ENCODE measurements around the gene RGS9. TPM values are rescaled to one million over a fixed set of nuclear protein-coding genes. Genes with fewer than 3 reads are reported as not detected.
"Not testable (repeated sequence)": the region's sequence is repeated elsewhere in the genome, so short reads cannot be mapped to it uniquely, and the experiment has no call there.

Gene RGS9
- total and polyA plus RNA-seq, 2 experiments from 2014 or later: 3.1 to 3.3 TPM

DNA sequence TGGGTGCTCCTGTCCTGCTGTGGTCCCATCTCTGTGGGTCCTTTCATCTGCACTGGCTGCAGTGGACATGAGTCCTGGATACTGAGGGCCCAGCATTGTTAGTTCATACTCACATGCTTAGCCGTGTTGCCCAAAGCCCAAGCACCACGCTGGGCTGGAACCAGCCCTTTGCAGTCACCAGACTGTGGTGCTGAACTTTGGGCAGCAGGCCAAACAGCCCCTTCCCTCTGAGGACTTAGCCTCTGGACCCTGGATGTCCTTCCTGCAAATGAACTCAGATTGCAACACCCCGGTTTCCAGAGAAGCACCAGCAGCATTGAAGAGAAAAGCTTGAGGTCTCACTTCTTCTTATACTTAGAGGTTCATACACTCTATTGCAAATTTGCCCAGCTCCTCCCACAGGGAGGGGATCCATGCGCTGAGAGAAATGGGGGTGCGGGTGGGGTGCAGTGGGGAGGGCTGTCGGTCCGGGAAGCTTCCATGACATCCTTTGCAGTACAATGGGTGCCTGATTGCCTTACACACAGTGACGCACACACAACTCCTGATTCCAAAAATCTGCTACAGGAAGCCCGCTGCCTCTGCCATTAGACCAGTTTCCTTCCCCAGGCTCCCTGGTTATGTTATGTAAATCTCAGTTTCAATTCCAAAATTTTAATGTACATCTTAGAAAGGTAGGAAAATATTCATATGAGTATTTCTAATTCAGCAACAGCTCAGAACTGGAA, 65.8 kb downstream of the RGS9 start:
- Histone ChIP-seq H3K4me2 (no peak overlapping the region), H2AFZ (no peak overlapping the region), H3K36me3 (replicated peaks; ENCODE audit: insufficient read depth, low read depth) (no peaks in the 10 kb centered on the region), H3K79me2 (no peaks in the 10 kb centered on the region), H3K9me3 (ENCODE audit: low read depth) (no peaks in the 10 kb centered on the region), H3K27ac (no peak overlapping the region), H3K27me3 (no peaks in the 10 kb centered on the region), H4K20me1 (ENCODE audit: insufficient read depth, poor library complexity, severe bottlenecking) (no peaks in the 10 kb centered on the region), H3K4me1 (ENCODE audit: insufficient read depth) (no peaks in the 10 kb centered on the region), H3K4me3 (no peak overlapping the region), H3K9me2 (replicated peaks; ENCODE audit: insufficient read depth) (no peaks in the 10 kb centered on the region)
- DNase-seq (ENCODE audit: low spot score): peak; percentile 56
- 90% methylated on average over 9 of the region's 9 CpGs for WGBS (ENCODE audit: low lambda C conversion rate, missing lambda C conversion rate)
- TF ChIP-seq, protein P1, sequence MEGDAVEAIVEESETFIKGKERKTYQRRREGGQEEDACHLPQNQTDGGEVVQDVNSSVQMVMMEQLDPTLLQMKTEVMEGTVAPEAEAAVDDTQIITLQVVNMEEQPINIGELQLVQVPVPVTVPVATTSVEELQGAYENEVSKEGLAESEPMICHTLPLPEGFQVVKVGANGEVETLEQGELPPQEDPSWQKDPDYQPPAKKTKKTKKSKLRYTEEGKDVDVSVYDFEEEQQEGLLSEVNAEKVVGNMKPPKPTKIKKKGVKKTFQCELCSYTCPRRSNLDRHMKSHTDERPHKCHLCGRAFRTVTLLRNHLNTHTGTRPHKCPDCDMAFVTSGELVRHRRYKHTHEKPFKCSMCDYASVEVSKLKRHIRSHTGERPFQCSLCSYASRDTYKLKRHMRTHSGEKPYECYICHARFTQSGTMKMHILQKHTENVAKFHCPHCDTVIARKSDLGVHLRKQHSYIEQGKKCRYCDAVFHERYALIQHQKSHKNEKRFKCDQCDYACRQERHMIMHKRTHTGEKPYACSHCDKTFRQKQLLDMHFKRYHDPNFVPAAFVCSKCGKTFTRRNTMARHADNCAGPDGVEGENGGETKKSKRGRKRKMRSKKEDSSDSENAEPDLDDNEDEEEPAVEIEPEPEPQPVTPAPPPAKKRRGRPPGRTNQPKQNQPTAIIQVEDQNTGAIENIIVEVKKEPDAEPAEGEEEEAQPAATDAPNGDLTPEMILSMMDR (IDR thresholded peaks at IDR 0.05; ENCODE audit: poor library complexity): no peak
- no peak for TF ChIP-seq EZH2phosphoT487 (IDR thresholded peaks at IDR 0.05; ENCODE audit: low read depth, severe bottlenecking, unreplicated experiment)
- no peak for TF ChIP-seq EZH2 (IDR thresholded peaks at IDR 0.05; ENCODE audit: borderline replicate concordance)

DNA sequence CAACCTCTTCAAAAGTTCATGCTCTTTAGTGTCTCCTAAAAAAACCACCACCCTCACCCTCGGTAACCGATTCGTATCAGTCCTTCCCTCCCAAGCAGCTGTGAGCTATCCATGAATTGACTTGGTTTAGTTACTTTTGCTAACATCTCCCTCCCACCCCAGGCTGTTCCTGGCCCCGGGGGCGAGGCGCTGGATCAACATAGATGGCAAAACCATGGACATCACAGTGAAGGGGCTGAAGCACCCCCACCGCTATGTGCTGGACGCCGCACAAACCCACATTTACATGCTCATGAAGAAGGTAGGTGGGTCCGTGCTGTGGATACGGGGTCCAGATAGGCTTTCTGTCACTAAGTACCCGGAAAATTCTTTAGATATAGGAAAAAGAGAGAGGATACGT, 66.8 kb downstream of the RGS9 start:
- WGBS (ENCODE audit: low lambda C conversion rate, missing lambda C conversion rate): 93% methylated on average over 13 of the region's 13 CpGs
- H3K9me2 ChIP-seq (replicated peaks; ENCODE audit: insufficient read depth): no peaks in the 10 kb centered on the region

DNA sequence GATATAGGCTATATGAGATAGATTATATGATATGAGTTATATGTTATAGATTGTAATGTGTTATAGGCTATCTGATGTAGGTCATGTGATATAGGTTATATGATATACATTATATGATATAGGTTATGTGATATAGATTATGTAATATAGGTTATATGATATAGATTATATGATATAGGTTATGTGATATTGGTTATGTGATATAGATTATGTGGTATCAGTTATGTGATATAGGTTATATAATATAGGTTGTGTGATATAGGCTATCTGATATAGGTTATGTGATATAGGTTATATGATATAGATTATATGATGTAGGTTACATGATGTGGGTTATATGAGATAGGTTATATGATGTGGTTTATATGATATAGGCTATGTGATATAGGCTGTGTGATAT, 68.5 kb downstream of the RGS9 start:
- Histone ChIP-seq H3K4me2 (no peak overlapping the region), H3K27me3 (no peaks in the 10 kb centered on the region), H3K36me3 (replicated peaks; ENCODE audit: insufficient read depth, low read depth) (no peaks in the 10 kb centered on the region), H3K9me3 (ENCODE audit: low read depth) (no peaks in the 10 kb centered on the region), H3K9me2 (replicated peaks; ENCODE audit: insufficient read depth) (no peaks in the 10 kb centered on the region), H4K20me1 (ENCODE audit: insufficient read depth, poor library complexity, severe bottlenecking) (no peaks in the 10 kb centered on the region), H3K4me3 (no peak overlapping the region), H3K4me1 (ENCODE audit: insufficient read depth) (no peaks in the 10 kb centered on the region), H3K27ac (no peak overlapping the region), H2AFZ (no peak overlapping the region), H3K79me2 (no peaks in the 10 kb centered on the region)
- DNase-seq (ENCODE audit: low spot score): no peak
- TF ChIP-seq, protein P1 (IDR thresholded peaks at IDR 0.05; ENCODE audit: poor library complexity): no peak

More for the DNA sequence above, 66.8 kb downstream of the RGS9 start:
- Histone ChIP-seq H3K79me2 (no peaks in the 10 kb centered on the region), H3K4me2 (no peak overlapping the region), H3K4me1 (ENCODE audit: insufficient read depth) (no peaks in the 10 kb centered on the region), H3K4me3 (no peak overlapping the region), H2AFZ (no peak overlapping the region), H4K20me1 (ENCODE audit: insufficient read depth, poor library complexity, severe bottlenecking) (no peaks in the 10 kb centered on the region), H3K27ac (no peak overlapping the region), H3K36me3 (replicated peaks; ENCODE audit: insufficient read depth, low read depth) (no peaks in the 10 kb centered on the region), H3K9me3 (ENCODE audit: low read depth) (no peaks in the 10 kb centered on the region), H3K27me3 (no peaks in the 10 kb centered on the region)
- TF ChIP-seq EZH2 (IDR thresholded peaks at IDR 0.05; ENCODE audit: borderline replicate concordance): no peak
- TF ChIP-seq EZH2phosphoT487 (IDR thresholded peaks at IDR 0.05; ENCODE audit: low read depth, severe bottlenecking, unreplicated experiment): no peak
- TF ChIP-seq, protein P1 (IDR thresholded peaks at IDR 0.05; ENCODE audit: poor library complexity): no peak
- no peak for DNase-seq (ENCODE audit: low spot score)

DNA sequence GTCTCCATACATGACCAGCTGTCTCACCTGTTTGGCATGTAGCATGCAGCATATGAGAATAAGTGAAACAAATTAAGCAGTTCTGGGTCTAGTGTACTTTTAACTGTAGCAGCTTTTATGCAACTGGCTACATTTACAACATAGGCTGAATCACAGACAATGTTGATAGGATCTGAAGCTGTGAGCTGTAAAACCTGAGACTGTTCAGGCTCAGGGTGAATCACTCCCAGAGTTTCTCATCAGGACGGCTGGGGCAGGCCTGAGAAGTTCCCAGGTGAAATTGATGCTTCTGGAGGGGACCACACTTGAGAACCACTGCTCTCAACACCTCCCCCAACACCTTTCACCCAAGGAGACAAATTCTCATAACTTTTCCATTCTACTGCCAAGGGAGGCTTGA, 70.3 kb downstream of the RGS9 start:
- not testable (repeated sequence) for H3K9me3 ChIP-seq (ENCODE audit: low read depth); H2AFZ ChIP-seq; H4K20me1 ChIP-seq (ENCODE audit: insufficient read depth, poor library complexity, severe bottlenecking); H3K36me3 ChIP-seq (replicated peaks; ENCODE audit: insufficient read depth, low read depth); H3K27me3 ChIP-seq; H3K27ac ChIP-seq; H3K4me1 ChIP-seq (ENCODE audit: insufficient read depth); H3K4me3 ChIP-seq; H3K9me2 ChIP-seq (replicated peaks; ENCODE audit: insufficient read depth); H3K79me2 ChIP-seq; H3K4me2 ChIP-seq
- WGBS (ENCODE audit: low lambda C conversion rate, missing lambda C conversion rate): 13% methylated on average over 1 of the region's 1 CpG
- DNase-seq (ENCODE audit: low spot score): peak; percentile 52
